Trophoblast cell (in vitro differentiated cells and primary cell): ENCODE measurements around the gene BSCL2.
A peak's percentile ranks its signal among the peaks of the same experiment; 100 is the strongest.

Source experiments
- DNase-seq, 2 donors: peaks; one replicate each; pipeline ENCODE4 v3.0.0-alpha.2; 2016
- H2AFZ ChIP-seq: 2 replicates; pipeline ENCODE4 v1.6.1; 2013; ENCODE audit warnings: low read length, moderate library complexity, mild to moderate bottlenecking; ENCODE audit not compliant: insufficient read depth, poor library complexity
- H2AK5ac ChIP-seq: 2 replicates; pipeline ENCODE4 v1.6.1; 2013; ENCODE audit warnings: mild to moderate bottlenecking, low read length
- H2BK120ac ChIP-seq: 2 replicates; pipeline ENCODE4 v1.6.1; 2013; ENCODE audit warnings: low read length, mild to moderate bottlenecking, moderate library complexity; ENCODE audit not compliant: insufficient read depth, poor library complexity
- H2BK12ac ChIP-seq: 2 replicates; pipeline ENCODE4 v1.6.1; 2013; ENCODE audit warnings: mild to moderate bottlenecking, low read length, moderate library complexity
- H2BK5ac ChIP-seq: 2 replicates; pipeline ENCODE4 v1.6.1; 2013; ENCODE audit warnings: low read length, low read depth, moderate library complexity, mild to moderate bottlenecking; ENCODE audit not compliant: poor library complexity
- H3K14ac ChIP-seq: 2 replicates; pipeline ENCODE4 v1.6.1; 2013; ENCODE audit warnings: mild to moderate bottlenecking, low read length
- H3K18ac ChIP-seq: 2 replicates; pipeline ENCODE4 v1.6.1; 2013; ENCODE audit warnings: mild to moderate bottlenecking, low read length
- H3K23ac ChIP-seq: 2 replicates; pipeline ENCODE4 v1.6.1; 2013; ENCODE audit warnings: low read length
- H3K27ac ChIP-seq: 2 replicates; pipeline ENCODE4 v1.5.1; 2013; ENCODE audit warnings: low read depth, mild to moderate bottlenecking, inconsistent platforms, low read length, moderate library complexity
- H3K27me3 ChIP-seq: 2 replicates; pipeline ENCODE4 v1.6.1; 2013; ENCODE audit warnings: inconsistent platforms, mild to moderate bottlenecking, low read length, moderate library complexity; ENCODE audit not compliant: insufficient read depth
- H3K36me3 ChIP-seq, 2 experiments: 1 replicate in 1 of 2; 2 replicates in 1 of 2; pipeline ENCODE4 v1.6.1; 2013; ENCODE audit warnings: low read length in 2 of 2, mild to moderate bottlenecking in 2 of 2, moderate library complexity in 1 of 2; ENCODE audit not compliant: insufficient read depth in 2 of 2, control insufficient read depth in 1 of 2
- H3K4ac ChIP-seq: 2 replicates; pipeline ENCODE4 v1.6.1; 2013; ENCODE audit warnings: low read depth, mild to moderate bottlenecking, low read length, moderate library complexity
- H3K4me1 ChIP-seq, 2 experiments: 1 replicate in 1 of 2; 2 replicates in 1 of 2; pipeline ENCODE4 v1.6.1; 2013; ENCODE audit warnings: low read length in 2 of 2, mild to moderate bottlenecking in 2 of 2, moderate library complexity in 1 of 2; ENCODE audit not compliant: insufficient read depth in 2 of 2, control insufficient read depth in 1 of 2
- H3K4me2 ChIP-seq: 2 replicates; pipeline ENCODE4 v1.6.1; 2013; ENCODE audit warnings: inconsistent platforms, mild to moderate bottlenecking, low read length, moderate library complexity
- H3K4me3 ChIP-seq: 2 replicates; pipeline ENCODE4 v1.5.1; 2013; ENCODE audit warnings: mild to moderate bottlenecking, low read depth, low read length, inconsistent platforms
- H3K79me1 ChIP-seq: one replicate; pipeline ENCODE4 v1.6.1; 2013; ENCODE audit warnings: low read length
- H3K79me2 ChIP-seq: 2 replicates; pipeline ENCODE4 v1.6.1; 2013; ENCODE audit warnings: low read length, mild to moderate bottlenecking; ENCODE audit not compliant: control insufficient read depth, insufficient read depth, poor library complexity
- H3K9ac ChIP-seq: 2 replicates; pipeline ENCODE4 v1.6.1; 2013; ENCODE audit warnings: mild to moderate bottlenecking, low read length
- H3K9me3 ChIP-seq: 2 replicates; pipeline ENCODE4 v1.6.1; 2013; ENCODE audit warnings: low read depth, mild to moderate bottlenecking, control low read depth, inconsistent platforms, low read length; ENCODE audit not compliant: insufficient read depth
- H4K12ac ChIP-seq: 2 replicates; pipeline ENCODE4 v1.6.1; 2013; ENCODE audit warnings: low read depth, mild to moderate bottlenecking, low read length, moderate library complexity
- H4K8ac ChIP-seq: 2 replicates; pipeline ENCODE4 v1.6.1; 2013; ENCODE audit warnings: low read depth, mild to moderate bottlenecking, low read length, moderate library complexity
- H4K91ac ChIP-seq: one replicate; pipeline ENCODE4 v1.6.1; 2013; ENCODE audit warnings: low read depth, mild to moderate bottlenecking, low read length, moderate library complexity
- WGBS: extraction: QIAGEN DNeasy Blood & Tissue Kit; methylation state at CpG from one replicate; pipeline ENCODE4 v1.1.7; 2013; ENCODE audit warnings: missing lambda C conversion rate; ENCODE audit not compliant: insufficient read length, insufficient coverage; ENCODE audit errors: extremely low coverage; 5-methylcytosine and 5-hydroxymethylcytosine counted together

The BSCL2 gene

GRCh38 chr11:62673196-62673525 is 34.1 kb downstream of the BSCL2 start:
- Histone ChIP-seq H4K91ac (no peak overlapping the region), H4K12ac (no peak overlapping the region), H3K18ac (no peak overlapping the region), H3K4me3 (no peak overlapping the region), H3K27me3 (no peaks in the 10 kb centered on the region), H3K36me3 (peaks cover 19 to 24% of the 10 kb centered on the region in 2 experiments), H2AK5ac (no peak overlapping the region), H2BK120ac (no peak overlapping the region), H3K79me2 (peaks cover 6% of the 10 kb centered on the region), H2BK5ac (no peak overlapping the region), H3K9ac (no peak overlapping the region), H3K27ac (no peak overlapping the region), H3K4me1 (peaks cover 6% of the 10 kb centered on the region in 2 experiments), H3K9me3 (peaks cover 2% of the 10 kb centered on the region), H3K4ac (no peak overlapping the region), H3K14ac (no peak overlapping the region), H3K79me1 (peaks cover 12% of the 10 kb centered on the region), H2BK12ac (no peak overlapping the region), H4K8ac (no peak overlapping the region), H3K23ac (no peak overlapping the region), H3K4me2 (no peak overlapping the region), H2AFZ (no peak overlapping the region)
- DNase-seq = no peak
- WGBS = no CpG with 5 or more reads among the region's 2 CpGs

GRCh38 chr11:62671608-62672389 is 35.4 kb downstream of the BSCL2 start, which contains the start of the genes LBHD1 and UQCC3:
Gene LBHD1, minus strand, starts transcription at chr11:62672267. Its CDS starts 2,236 bp downstream, at chr11:62670031.
Gene UQCC3, plus strand, starts transcription at chr11:62671673. Its CDS starts 73 bp downstream, at chr11:62671746.
- Histone ChIP-seq H3K9me3 (no peaks in the 10 kb centered on the region), H4K91ac (peak within 1 kb of the TSS; percentile 78), H3K9ac (peak within 1 kb of the TSS; percentile 86), H3K79me2 (peaks cover 6% of the 10 kb centered on the region), H3K18ac (peak within 1 kb of the TSS; percentile 90), H2BK5ac (peak within 1 kb of the TSS; percentile 80), H3K23ac (no peak within 1 kb of the TSS), H3K79me1 (peaks cover 12% of the 10 kb centered on the region), H2AFZ (peak within 1 kb of the TSS; percentile 94), H3K27ac (peak within 1 kb of the TSS; percentile 91), H3K4me2 (peak within 1 kb of the TSS; percentile 83), H3K4me3 (peak within 1 kb of the TSS; percentile 83), H4K8ac (peak within 1 kb of the TSS; percentile 91), H3K36me3 (peaks cover 13 to 22% of the 10 kb centered on the region in 2 experiments), H2AK5ac (peak within 1 kb of the TSS; percentile 62), H2BK12ac (no peak within 1 kb of the TSS), H3K27me3 (no peaks in the 10 kb centered on the region), H3K14ac (peak within 1 kb of the TSS; percentile 89), H4K12ac (peak within 1 kb of the TSS; percentile 75), H2BK120ac (peak within 1 kb of the TSS; percentile 72), H3K4ac (peak within 1 kb of the TSS; percentile 53), H3K4me1 (peaks cover 3 to 8% of the 10 kb centered on the region in 2 experiments)
- peak; percentile 79 to 85 for DNase-seq
- no CpG with 5 or more reads among the region's 59 CpGs for WGBS

- Histone ChIP-seq H2BK120ac (peak overlapping the region; percentile 72), H3K23ac (no peak overlapping the region), H3K14ac (peak overlapping the region; percentile 89), H3K79me2 (peaks cover 10% of the 10 kb centered on the region), H3K4ac (peak overlapping the region; percentile 36), H3K79me1 (peaks cover 12% of the 10 kb centered on the region), H3K4me2 (peak overlapping the region; percentile 83), H3K4me3 (peak overlapping the region; percentile 83), H4K91ac (peak overlapping the region; percentile 78), H4K8ac (peak overlapping the region; percentile 91), H2AK5ac (no peak overlapping the region), H3K9ac (peak overlapping the region; percentile 86), H2AFZ (peak overlapping the region; percentile 94), H3K4me1 (peaks cover 8 to 14% of the 10 kb centered on the region in 2 experiments), H3K36me3 (peaks cover 14 to 22% of the 10 kb centered on the region in 2 experiments), H2BK5ac (peak overlapping the region; percentile 80), H4K12ac (peak overlapping the region; percentile 75), H3K27ac (peak overlapping the region; percentile 91), H3K9me3 (no peaks in the 10 kb centered on the region), H3K27me3 (no peaks in the 10 kb centered on the region), H3K18ac (no peak overlapping the region), H2BK12ac (no peak overlapping the region)
- peak in 1 of 2 donors; percentile 47 for DNase-seq
- WGBS = no CpG with 5 or more reads among the region's 17 CpGs
Observed at GRCh38 chr11:62671236-62671607, 36.0 kb downstream of the BSCL2 start.

DNA sequence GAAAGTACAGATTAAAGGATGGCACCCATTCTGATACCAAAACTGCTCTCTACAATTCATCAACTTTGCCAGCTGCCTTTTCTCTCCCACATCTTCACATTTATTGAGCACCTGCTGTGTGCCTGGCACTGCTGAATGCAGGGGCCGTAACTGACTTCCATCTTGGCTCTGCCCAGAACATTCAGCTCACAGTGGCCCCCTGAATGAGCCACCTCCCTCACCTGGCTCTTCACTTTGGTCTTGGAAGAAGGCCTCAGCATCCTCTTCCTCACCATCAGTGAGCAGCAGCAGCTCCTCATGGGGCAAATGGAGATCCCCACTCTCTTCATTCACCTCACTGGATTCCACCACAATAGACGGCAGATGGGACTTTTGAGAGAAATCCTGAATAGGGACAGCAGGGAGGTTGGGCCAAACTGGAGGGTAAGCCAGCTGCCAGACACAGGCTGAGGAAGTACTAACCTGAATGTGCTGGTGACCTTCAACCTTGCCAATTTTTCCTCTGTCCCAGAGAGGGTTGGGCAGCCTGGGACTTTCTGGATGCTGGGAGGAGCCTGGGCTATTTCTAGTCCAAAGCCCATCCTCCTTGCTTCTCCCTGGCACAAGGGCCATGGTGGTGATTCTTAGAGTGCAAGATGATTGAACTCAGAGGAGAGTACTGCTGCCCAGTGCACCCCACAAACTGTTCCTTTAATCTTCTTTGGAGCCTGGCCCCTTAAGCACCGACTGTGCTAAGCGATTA is 37.6 kb downstream of the BSCL2 start:
- WGBS = no CpG with 5 or more reads among the region's 4 CpGs

More for the DNA sequence above, 37.6 kb downstream of the BSCL2 start:
- Histone ChIP-seq H3K4me3 (no peak overlapping the region), H3K14ac (no peak overlapping the region), H3K4ac (no peak overlapping the region), H2AK5ac (no peak overlapping the region), H3K36me3 (peaks cover 14 to 20% of the 10 kb centered on the region in 2 experiments), H2AFZ (no peak overlapping the region), H3K79me2 (peaks cover 24% of the 10 kb centered on the region), H3K23ac (no peak overlapping the region), H4K91ac (no peak overlapping the region), H3K9ac (no peak overlapping the region), H3K4me2 (no peak overlapping the region), H2BK12ac (no peak overlapping the region), H4K12ac (peak overlapping the region; percentile 8), H3K27ac (no peak overlapping the region), H3K9me3 (no peaks in the 10 kb centered on the region), H3K4me1 (peaks cover 13 to 17% of the 10 kb centered on the region in 2 experiments), H3K18ac (no peak overlapping the region), H2BK5ac (no peak overlapping the region), H4K8ac (no peak overlapping the region), H3K79me1 (peaks cover 23% of the 10 kb centered on the region), H3K27me3 (no peaks in the 10 kb centered on the region), H2BK120ac (no peak overlapping the region)
- DNase-seq = no peak
